Measurements from ENCODE around the gene HTR6. TPM values are rescaled to one million over a fixed set of nuclear protein-coding genes. Genes with fewer than 3 reads are reported as not detected.
A peak's percentile ranks its signal among the peaks of the same experiment; 100 is the strongest.

The HTR6 gene
- total RNA-seq, 4 donors from 2014 or later, result not detected

GRCh38 chr1:19658186-19658585, 6.5 kb upstream of the HTR6 start:
- H3K4me1 ChIP-seq, result peaks cover 16 to 63% (median 44%) of the 10 kb centered on the region in 4 donors
- H3K9me3 ChIP-seq, result no peaks in the 10 kb centered on the region
- no peak overlapping the region for H3K4me3 ChIP-seq
- peak overlapping the region; percentile 36 to 72 (median 60) for H3K27ac ChIP-seq (replicated peaks in 1 of 4)
- H3K27me3 ChIP-seq, result peaks cover 0 to 12% (median 3%) of the 10 kb centered on the region in 4 donors
- peaks cover 0 to 51% (median 43%) of the 10 kb centered on the region in 4 donors for H3K36me3 ChIP-seq
- intact Hi-C loops (cut with DNase I), result no loop called here
- DNase-seq (ENCODE audit: extremely low spot score), result no peak
- TF ChIP-seq EP300 (IDR thresholded peaks at IDR 0.05) (no peak), POLR2AphosphoS5 (IDR thresholded peaks at IDR 0.05) (no peak)
- 78% methylated on average over 13 of the region's 13 CpGs for WGBS

DNA sequence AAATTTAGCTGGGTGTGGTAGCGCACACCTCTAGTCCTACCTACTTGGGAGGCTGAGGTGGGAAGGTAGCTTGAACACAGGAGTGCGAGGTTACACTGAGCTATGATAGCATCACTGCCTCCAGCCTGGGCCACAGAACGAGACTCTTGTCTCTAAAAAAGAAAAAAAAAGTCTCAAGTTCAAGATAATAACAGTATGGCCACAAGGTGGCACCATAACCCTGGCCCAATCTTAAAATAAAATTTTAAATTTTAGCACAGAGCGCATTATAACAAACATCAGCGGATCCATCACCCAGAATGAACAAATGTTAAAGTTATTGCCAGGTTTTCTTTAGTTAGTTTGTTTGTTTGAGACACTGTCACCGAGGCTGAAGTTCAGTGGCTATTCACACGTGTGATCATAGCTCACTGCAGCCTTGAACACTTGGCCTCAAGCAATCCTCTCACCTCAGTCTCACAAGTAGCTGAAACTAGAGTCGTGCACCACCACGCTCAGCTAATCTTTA, 2.9 kb upstream of the HTR6 start:
- DNase-seq (ENCODE audit: extremely low spot score), result no peak
- WGBS, result 19% methylated on average over 9 of the region's 9 CpGs
- no peak overlapping the region for H3K27ac ChIP-seq (replicated peaks in 1 of 4)

GRCh38 chr1:19662313-19662712, 2.4 kb upstream of the HTR6 start:
- H3K27ac ChIP-seq (replicated peaks in 1 of 4), result no peak overlapping the region
- H3K27me3 ChIP-seq, result peaks cover 18 to 52% (median 33%) of the 10 kb centered on the region in 4 donors
- no peaks in the 10 kb centered on the region for H3K9me3 ChIP-seq
- WGBS, result 63% methylated on average over 3 of the region's 3 CpGs
- H3K36me3 ChIP-seq, result peaks cover 0 to 16% (median 15%) of the 10 kb centered on the region in 4 donors
- H3K4me3 ChIP-seq, result no peak overlapping the region
- TF ChIP-seq EP300 (IDR thresholded peaks at IDR 0.05) (no peak), POLR2A (IDR thresholded peaks at IDR 0.05; ENCODE audit: low read depth) (no peak), POLR2AphosphoS5 (IDR thresholded peaks at IDR 0.05) (no peak)
- TF ChIP-seq, protein P1, sequence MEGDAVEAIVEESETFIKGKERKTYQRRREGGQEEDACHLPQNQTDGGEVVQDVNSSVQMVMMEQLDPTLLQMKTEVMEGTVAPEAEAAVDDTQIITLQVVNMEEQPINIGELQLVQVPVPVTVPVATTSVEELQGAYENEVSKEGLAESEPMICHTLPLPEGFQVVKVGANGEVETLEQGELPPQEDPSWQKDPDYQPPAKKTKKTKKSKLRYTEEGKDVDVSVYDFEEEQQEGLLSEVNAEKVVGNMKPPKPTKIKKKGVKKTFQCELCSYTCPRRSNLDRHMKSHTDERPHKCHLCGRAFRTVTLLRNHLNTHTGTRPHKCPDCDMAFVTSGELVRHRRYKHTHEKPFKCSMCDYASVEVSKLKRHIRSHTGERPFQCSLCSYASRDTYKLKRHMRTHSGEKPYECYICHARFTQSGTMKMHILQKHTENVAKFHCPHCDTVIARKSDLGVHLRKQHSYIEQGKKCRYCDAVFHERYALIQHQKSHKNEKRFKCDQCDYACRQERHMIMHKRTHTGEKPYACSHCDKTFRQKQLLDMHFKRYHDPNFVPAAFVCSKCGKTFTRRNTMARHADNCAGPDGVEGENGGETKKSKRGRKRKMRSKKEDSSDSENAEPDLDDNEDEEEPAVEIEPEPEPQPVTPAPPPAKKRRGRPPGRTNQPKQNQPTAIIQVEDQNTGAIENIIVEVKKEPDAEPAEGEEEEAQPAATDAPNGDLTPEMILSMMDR (IDR thresholded peaks at IDR 0.05), result no peak
- no peak for DNase-seq (ENCODE audit: extremely low spot score)
- intact Hi-C loops (cut with DNase I), result loop anchor here (2.0 to 5.0 kb wide), 2 partner anchors 42 to 410 kb away; partner anchors contain the start of genes EMC1 and MRTO4
- H3K4me1 ChIP-seq, result peaks cover 9 to 47% (median 27%) of the 10 kb centered on the region in 4 donors

More for the DNA sequence above, 2.9 kb upstream of the HTR6 start:
- intact Hi-C loops (cut with DNase I), result loop anchor here (2.0 to 5.0 kb wide), 2 partner anchors 43 to 409 kb away; partner anchors contain the start of genes EMC1 and MRTO4
- Histone ChIP-seq H3K36me3 (peaks cover 0 to 22% (median 21%) of the 10 kb centered on the region in 4 donors), H3K27me3 (peaks cover 18 to 47% (median 33%) of the 10 kb centered on the region in 4 donors), H3K4me3 (no peak overlapping the region), H3K9me3 (no peaks in the 10 kb centered on the region), H3K4me1 (peaks cover 9 to 49% (median 27%) of the 10 kb centered on the region in 4 donors)
- peak in 1 of 2 donors; percentile 49 for TF ChIP-seq POLR2AphosphoS5 (IDR thresholded peaks at IDR 0.05)
- TF ChIP-seq, protein P1 (IDR thresholded peaks at IDR 0.05), result peak; percentile 58 to 78 (median 70)
- no peak for TF ChIP-seq POLR2A (IDR thresholded peaks at IDR 0.05; ENCODE audit: low read depth)
- TF ChIP-seq EP300 (IDR thresholded peaks at IDR 0.05), result no peak

GRCh38 chr1:19665186-19665495, 466 bp downstream of the HTR6 start:
- intact Hi-C loops (cut with DNase I), result no loop called here
- Histone ChIP-seq H3K36me3 (no peaks in the 10 kb centered on the region), H3K27me3 (peaks cover 18 to 78% (median 33%) of the 10 kb centered on the region in 4 donors), H3K4me1 (peaks cover 7 to 31% (median 15%) of the 10 kb centered on the region in 4 donors), H3K27ac (replicated peaks in 1 of 4) (no peak overlapping the region), H3K9me3 (no peaks in the 10 kb centered on the region), H3K4me3 (peak overlapping the region; percentile 42 to 55 (median 43))
- WGBS, result 0% methylated on average over 6 of the region's 23 CpGs
- TF ChIP-seq, protein P1 (IDR thresholded peaks at IDR 0.05), result no peak
- TF ChIP-seq EP300 (IDR thresholded peaks at IDR 0.05) (no peak), POLR2A (IDR thresholded peaks at IDR 0.05; ENCODE audit: low read depth) (no peak), POLR2AphosphoS5 (IDR thresholded peaks at IDR 0.05) (no peak)
- no peak for DNase-seq (ENCODE audit: extremely low spot score)

DNA sequence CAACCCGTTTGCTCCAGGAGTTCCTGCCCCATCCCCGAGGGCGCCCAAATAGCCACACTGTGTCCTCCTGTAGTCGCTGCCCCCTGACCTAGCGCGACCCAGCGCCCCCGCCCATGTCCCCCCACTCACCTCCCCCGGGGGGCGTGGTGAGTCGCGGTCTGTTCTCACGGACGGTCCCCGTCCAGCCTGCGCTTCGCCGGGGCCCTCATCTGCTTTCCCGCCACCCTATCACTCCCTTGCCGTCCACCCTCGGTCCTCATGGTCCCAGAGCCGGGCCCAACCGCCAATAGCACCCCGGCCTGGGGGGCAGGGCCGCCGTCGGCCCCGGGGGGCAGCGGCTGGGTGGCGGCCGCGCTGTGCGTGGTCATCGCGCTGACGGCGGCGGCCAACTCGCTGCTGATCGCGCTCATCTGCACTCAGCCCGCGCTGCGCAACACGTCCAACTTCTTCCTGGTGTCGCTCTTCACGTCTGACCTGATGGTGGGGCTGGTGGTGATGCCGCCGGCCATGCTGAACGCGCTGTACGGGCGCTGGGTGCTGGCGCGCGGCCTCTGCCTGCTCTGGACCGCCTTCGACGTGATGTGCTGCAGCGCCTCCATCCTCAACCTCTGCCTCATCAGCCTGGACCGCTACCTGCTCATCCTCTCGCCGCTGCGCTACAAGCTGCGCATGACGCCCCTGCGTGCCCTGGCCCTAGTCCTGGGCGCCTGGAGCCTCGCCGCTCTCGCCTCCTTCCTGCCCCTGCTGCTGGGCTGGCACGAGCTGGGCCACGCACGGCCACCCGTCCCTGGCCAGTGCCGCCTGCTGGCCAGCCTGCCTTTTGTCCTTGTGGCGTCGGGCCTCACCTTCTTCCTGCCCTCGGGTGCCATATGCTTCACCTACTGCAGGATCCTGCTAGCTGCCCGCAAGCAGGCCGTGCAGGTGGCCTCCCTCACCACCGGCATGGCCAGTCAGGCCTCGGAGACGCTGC, 1.1 kb downstream of the HTR6 start:
- intact Hi-C loops (cut with DNase I), result no loop called here
- H3K27me3 ChIP-seq, result peaks cover 18 to 79% (median 33%) of the 10 kb centered on the region in 4 donors

More for the DNA sequence above, 1.1 kb downstream of the HTR6 start:
- no peaks in the 10 kb centered on the region for H3K36me3 ChIP-seq
- DNase-seq (ENCODE audit: extremely low spot score), result no peak
- H3K4me1 ChIP-seq, result peaks cover 7 to 28% (median 14%) of the 10 kb centered on the region in 4 donors
- H3K27ac ChIP-seq (replicated peaks in 1 of 4), result no peak overlapping the region
- TF ChIP-seq EP300 (IDR thresholded peaks at IDR 0.05), result no peak
- TF ChIP-seq POLR2A (IDR thresholded peaks at IDR 0.05; ENCODE audit: low read depth), result no peak
- TF ChIP-seq, protein P1 (IDR thresholded peaks at IDR 0.05), result no peak
- TF ChIP-seq POLR2AphosphoS5 (IDR thresholded peaks at IDR 0.05), result no peak
- H3K4me3 ChIP-seq, result peak overlapping the region; percentile 42 to 55 (median 43)
- H3K9me3 ChIP-seq, result no peaks in the 10 kb centered on the region
- 25% methylated on average over 50 of the region's 84 CpGs for WGBS

All from esophagus muscularis mucosa (tissue), 4 donors.